Measurements from ENCODE around the gene SPOCK1. TPM values are rescaled to one million over a fixed set of nuclear protein-coding genes. Genes with fewer than 3 reads are reported as not detected.

SPOCK1 gene
- total and polyA plus RNA-seq, 12 donors = 13.7 to 70.3 (median 28.6) TPM

DNA sequence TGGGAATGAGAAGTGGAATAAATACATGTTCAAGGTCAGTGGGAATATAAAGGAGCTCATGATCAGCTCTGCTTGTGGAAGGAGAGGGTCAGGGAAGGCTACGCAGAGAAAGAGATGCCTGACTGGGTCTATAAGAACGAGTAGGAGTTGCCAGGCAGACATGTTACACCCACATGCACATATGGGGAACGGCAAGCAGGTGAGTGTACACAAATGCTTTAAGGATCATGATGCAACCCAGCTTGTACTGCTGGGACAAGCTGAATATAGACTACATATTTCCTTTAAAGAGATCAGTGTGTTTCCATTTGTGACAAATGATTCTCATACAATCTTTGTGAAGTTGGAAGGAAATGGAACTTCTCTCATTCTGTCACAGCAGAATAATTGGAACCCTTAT is 141.7 kb downstream of the SPOCK1 start:
- H3K27me3 ChIP-seq = peaks cover 0 to 12% (median 4%) of the 10 kb centered on the region in 7 donors
- 75 to 82% methylated on average over 3 of the region's 3 CpGs for WGBS, 2 donors
- no peak for DNase-seq
- TF ChIP-seq, protein P1, sequence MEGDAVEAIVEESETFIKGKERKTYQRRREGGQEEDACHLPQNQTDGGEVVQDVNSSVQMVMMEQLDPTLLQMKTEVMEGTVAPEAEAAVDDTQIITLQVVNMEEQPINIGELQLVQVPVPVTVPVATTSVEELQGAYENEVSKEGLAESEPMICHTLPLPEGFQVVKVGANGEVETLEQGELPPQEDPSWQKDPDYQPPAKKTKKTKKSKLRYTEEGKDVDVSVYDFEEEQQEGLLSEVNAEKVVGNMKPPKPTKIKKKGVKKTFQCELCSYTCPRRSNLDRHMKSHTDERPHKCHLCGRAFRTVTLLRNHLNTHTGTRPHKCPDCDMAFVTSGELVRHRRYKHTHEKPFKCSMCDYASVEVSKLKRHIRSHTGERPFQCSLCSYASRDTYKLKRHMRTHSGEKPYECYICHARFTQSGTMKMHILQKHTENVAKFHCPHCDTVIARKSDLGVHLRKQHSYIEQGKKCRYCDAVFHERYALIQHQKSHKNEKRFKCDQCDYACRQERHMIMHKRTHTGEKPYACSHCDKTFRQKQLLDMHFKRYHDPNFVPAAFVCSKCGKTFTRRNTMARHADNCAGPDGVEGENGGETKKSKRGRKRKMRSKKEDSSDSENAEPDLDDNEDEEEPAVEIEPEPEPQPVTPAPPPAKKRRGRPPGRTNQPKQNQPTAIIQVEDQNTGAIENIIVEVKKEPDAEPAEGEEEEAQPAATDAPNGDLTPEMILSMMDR (IDR thresholded peaks at IDR 0.05) = no peak
- no peak for ATAC-seq
- intact Hi-C loops (cut with DNase I) = no loop called here
- H3K4me3 ChIP-seq = no peak overlapping the region
- H3K4me1 ChIP-seq = no peaks in the 10 kb centered on the region
- no peaks in the 10 kb centered on the region for H3K9me3 ChIP-seq
- H3K27ac ChIP-seq = no peak overlapping the region
- H3K36me3 ChIP-seq = no peaks in the 10 kb centered on the region

DNA sequence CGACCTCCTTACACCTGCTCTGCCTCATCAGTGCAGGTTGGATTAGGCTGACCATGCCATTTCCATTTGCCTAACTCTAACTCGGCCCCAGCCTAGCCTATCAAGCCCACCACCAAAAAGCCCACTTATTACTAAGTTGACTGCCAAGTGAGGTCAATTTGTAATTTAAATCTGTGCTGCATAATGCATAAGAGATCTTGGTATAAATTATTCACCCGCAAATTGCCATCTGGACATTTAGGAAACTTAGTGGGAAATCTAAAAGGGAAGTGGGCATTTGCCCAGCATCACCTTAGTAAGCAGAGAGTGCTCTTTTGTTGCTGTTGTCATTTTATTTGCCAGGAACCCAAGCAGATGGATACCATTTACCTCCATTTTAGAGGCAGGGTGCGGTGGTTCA is 143.0 kb downstream of the SPOCK1 start:
- H3K4me3 ChIP-seq = no peak overlapping the region
- no peaks in the 10 kb centered on the region for H3K4me1 ChIP-seq
- intact Hi-C loops (cut with DNase I) = no loop called here
- peaks cover 0 to 12% (median 2%) of the 10 kb centered on the region in 7 donors for H3K27me3 ChIP-seq
- ATAC-seq (no peak), DNase-seq (no peak)
- WGBS, 2 donors = 87% methylated on average over 4 of the region's 4 CpGs
- no peak overlapping the region for H3K27ac ChIP-seq
- TF ChIP-seq, protein P1 (IDR thresholded peaks at IDR 0.05) = no peak
- H3K36me3 ChIP-seq = no peaks in the 10 kb centered on the region
- H3K9me3 ChIP-seq = no peaks in the 10 kb centered on the region

DNA sequence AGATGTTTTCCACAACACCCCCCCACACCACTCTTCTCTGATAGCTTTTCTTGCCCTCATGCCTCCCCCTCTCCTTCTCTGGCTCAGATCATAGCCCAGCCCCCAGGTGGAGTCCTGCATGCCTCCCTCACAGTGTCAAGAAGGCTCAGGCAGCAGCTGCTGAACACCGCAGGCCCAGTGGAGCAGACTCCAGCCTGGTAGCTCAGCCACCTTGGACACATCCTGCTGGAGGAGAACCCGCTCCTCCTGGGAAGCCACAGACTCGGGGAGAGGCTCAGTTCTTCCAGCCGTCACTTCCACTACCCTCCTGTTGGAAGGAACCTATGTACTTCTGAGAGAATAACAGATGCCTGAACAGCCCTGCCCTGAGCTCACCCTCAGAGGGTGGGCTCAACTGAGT is 143.4 kb downstream of the SPOCK1 start:
- ATAC-seq (no peak), DNase-seq (no peak)
- intact Hi-C loops (cut with DNase I) = no loop called here
- no peak overlapping the region for H3K4me3 ChIP-seq
- TF ChIP-seq, protein P1 (IDR thresholded peaks at IDR 0.05) = no peak
- no peaks in the 10 kb centered on the region for H3K36me3 ChIP-seq
- no peak overlapping the region for H3K27ac ChIP-seq
- H3K9me3 ChIP-seq = no peaks in the 10 kb centered on the region
- H3K27me3 ChIP-seq = peaks cover 0 to 12% (median 0%) of the 10 kb centered on the region in 7 donors
- no peaks in the 10 kb centered on the region for H3K4me1 ChIP-seq
- WGBS, 2 donors = 82 to 86% methylated on average over 4 of the region's 4 CpGs

DNA sequence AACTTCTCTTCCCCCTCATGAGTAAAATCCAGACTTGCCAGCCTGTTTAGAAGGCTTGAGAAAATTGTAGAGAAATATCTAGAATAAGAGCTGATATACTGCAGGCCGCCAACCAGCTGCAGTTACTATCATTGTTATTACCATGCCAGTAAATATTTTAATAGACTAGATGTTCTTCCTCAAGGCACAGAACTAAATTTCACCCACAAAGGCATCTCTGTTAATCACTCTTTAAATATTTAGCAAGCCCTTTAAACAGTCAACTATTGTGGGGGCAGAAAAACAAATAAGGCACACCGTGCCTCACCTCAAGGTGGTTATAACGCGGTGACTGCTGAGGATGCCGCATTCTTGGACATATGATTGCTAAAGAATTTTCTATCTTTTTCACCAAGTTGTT is 147.0 kb downstream of the SPOCK1 start:
- H3K36me3 ChIP-seq = no peaks in the 10 kb centered on the region
- peaks cover 0 to 11% (median 0%) of the 10 kb centered on the region in 7 donors for H3K27me3 ChIP-seq
- no peak overlapping the region for H3K27ac ChIP-seq
- H3K4me3 ChIP-seq = no peak overlapping the region
- TF ChIP-seq, protein P1 (IDR thresholded peaks at IDR 0.05) = no peak
- DNase-seq (no peak), ATAC-seq (no peak)
- H3K9me3 ChIP-seq = no peaks in the 10 kb centered on the region
- H3K4me1 ChIP-seq = no peaks in the 10 kb centered on the region
- intact Hi-C loops (cut with DNase I) = no loop called here
- 82 to 91% methylated on average over 5 of the region's 5 CpGs for WGBS, 2 donors
